A673 (cell line): ENCODE results near the gene ZSWIM2. TPM values are rescaled to one million over a fixed set of nuclear protein-coding genes. Genes with fewer than 3 reads are reported as not detected.

Experiments
- BruUV-seq: library from RNA; stranded (reverse); fragments of 400-500 nt; replicated peaks from 2 replicates; lab custom pipeline; 2021; lab: Mats Ljungman, UMichigan
- CTCF ChIA-PET: fragments of 300-600 bp; sonication (Branson Sonifier 250); formaldehyde crosslinking; loops from one replicate; lab custom pipeline; 2022; ENCODE audit warnings: antibody characterized with exemption; lab: Charles Lee
- POLR2A ChIA-PET: fragments of 300-600 bp; sonication (Branson Sonifier 250); formaldehyde crosslinking; loops from one replicate; lab custom pipeline; 2022; ENCODE audit warnings: antibody characterized with exemption; ENCODE audit not compliant: low non-redundant PET; lab: Charles Lee
- DNase-seq: peaks from one replicate; pipeline ENCODE4 v3.0.0-alpha.2; 2015; ENCODE audit warnings: low spot score
- H3K27ac ChIP-seq: fragments of 200-600 bp; sonication (generic); 2 replicates; pipeline ENCODE4 v1.5.1; 2016; ENCODE audit warnings: mixed run types, low read depth, mild to moderate bottlenecking, mixed read lengths, antibody characterized with exemption, low read length; ENCODE audit not compliant: poor library complexity, severe bottlenecking
- H3K27me3 ChIP-seq: fragments of 200-600 bp; sonication (generic); replicated peaks from 2 replicates; pipeline ENCODE4 v1.6.1; 2017; ENCODE audit warnings: mixed run types, low read depth, mild to moderate bottlenecking, mixed read lengths, antibody characterized with exemption, low read length; ENCODE audit not compliant: insufficient read depth, poor library complexity
- H3K36me3 ChIP-seq: fragments of 200-600 bp; sonication (generic); 2 replicates; pipeline ENCODE4 v1.6.1; 2016; ENCODE audit warnings: mixed run types, mild to moderate bottlenecking, mixed read lengths, antibody characterized with exemption, low read length; ENCODE audit not compliant: insufficient read depth, poor library complexity, severe bottlenecking
- H3K4me1 ChIP-seq: fragments of 200-600 bp; sonication (generic); 2 replicates; pipeline ENCODE4 v1.6.1; 2017; ENCODE audit warnings: mixed run types, mild to moderate bottlenecking, mixed read lengths, antibody characterized with exemption, low read length; ENCODE audit not compliant: insufficient read depth, poor library complexity, severe bottlenecking
- H3K4me3 ChIP-seq: fragments of 200-600 bp; sonication (generic); 2 replicates; pipeline ENCODE4 v1.5.1; 2016; ENCODE audit warnings: low read depth, mixed run types, mild to moderate bottlenecking, mixed read lengths, low read length; ENCODE audit not compliant: poor library complexity, severe bottlenecking
- H3K9me3 ChIP-seq: fragments of 200-600 bp; sonication (generic); 2 replicates; pipeline ENCODE4 v1.6.1; 2016; ENCODE audit warnings: mixed run types, low read depth, mild to moderate bottlenecking, mixed read lengths, antibody characterized with exemption, low read length; ENCODE audit not compliant: poor library complexity, severe bottlenecking
- CTCF ChIP-seq: fragments of 300-800, 200-600 bp; sonication (generic); conservative IDR thresholded peaks from 2 replicates; pipeline ENCODE4 v1.5.1; 2017; ENCODE audit warnings: low read depth, mild to moderate bottlenecking, antibody characterized with exemption, low read length, moderate library complexity, mixed read lengths
- EZH2 ChIP-seq: fragments of 200-600 bp; sonication (generic); IDR thresholded peaks from 2 replicates; pipeline ENCODE4 v1.6.1; 2017; ENCODE audit warnings: borderline replicate concordance, low read depth, mild to moderate bottlenecking, mixed read lengths, antibody characterized with exemption, low read length; ENCODE audit not compliant: poor library complexity, severe bottlenecking
- intact Hi-C: fragments of 100-400 bp; cut with micrococcal nuclease; formaldehyde crosslinking; loops from one replicate; pipeline ENCODE4 v1.10.0; 2022; ENCODE audit not compliant: unreplicated experiment
- total RNA-seq: library from RNA; stranded (reverse); gene quantifications from 2 replicates; pipeline ENCODE4 v1.2.3, GENCODE V29; 2021

The ZSWIM2 gene
- total RNA-seq, 1 experiment from 2014 or later, result not detected

- no peaks in the 10 kb centered on the region for H3K36me3 ChIP-seq
- H3K9me3 ChIP-seq, result peaks cover 18% of the 10 kb centered on the region
- ChIA-PET CTCF (no interaction called here), POLR2A (no interaction called here)
- intact Hi-C loops, result no loop called here
- no peak overlapping the region for H3K4me3 ChIP-seq
- no peak overlapping the region for H3K27ac ChIP-seq
- no peak for DNase-seq
- TF ChIP-seq CTCF, result no peak
- no peak for TF ChIP-seq EZH2
- no peaks in the 10 kb centered on the region for H3K27me3 ChIP-seq
- peaks cover 13% of the 10 kb centered on the region for H3K4me1 ChIP-seq
- no TSS peak for BruUV-seq
Observed at GRCh38 chr2:186879312-186879711, 30.3 kb upstream of the ZSWIM2 start.

GRCh38 chr2:186874713-186875112, 25.7 kb upstream of the ZSWIM2 start:
- intact Hi-C loops, result no loop called here
- no peak overlapping the region for H3K27ac ChIP-seq

GRCh38 chr2:186871881-186872280, 22.9 kb upstream of the ZSWIM2 start:
- BruUV-seq, result no TSS peak

More at GRCh38 chr2:186874713-186875112, 25.7 kb upstream of the ZSWIM2 start:
- DNase-seq, result no peak
- H3K27me3 ChIP-seq, result no peaks in the 10 kb centered on the region
- H3K4me1 ChIP-seq, result no peaks in the 10 kb centered on the region
- POLR2A ChIA-PET, result no interaction called here
- CTCF ChIA-PET, result no interaction called here
- BruUV-seq, result no TSS peak
- H3K36me3 ChIP-seq, result no peaks in the 10 kb centered on the region
- H3K9me3 ChIP-seq, result peaks cover 5% of the 10 kb centered on the region
- no peak overlapping the region for H3K4me3 ChIP-seq
- TF ChIP-seq EZH2 (no peak), CTCF (no peak)

More at GRCh38 chr2:186871881-186872280, 22.9 kb upstream of the ZSWIM2 start:
- Histone ChIP-seq H3K4me3 (no peak overlapping the region), H3K36me3 (no peaks in the 10 kb centered on the region), H3K4me1 (peaks cover 8% of the 10 kb centered on the region), H3K27me3 (no peaks in the 10 kb centered on the region), H3K9me3 (no peaks in the 10 kb centered on the region), H3K27ac (no peak overlapping the region)
- TF ChIP-seq CTCF, result no peak
- TF ChIP-seq EZH2, result no peak
- DNase-seq, result no peak
- CTCF ChIA-PET, result no interaction called here
- intact Hi-C loops, result no loop called here
- POLR2A ChIA-PET, result no interaction called here
